ENCODE data around the gene LZIC. TPM values are rescaled to one million over a fixed set of nuclear protein-coding genes. Genes with fewer than 3 reads are reported as not detected.
A peak's percentile ranks its signal among the peaks of the same experiment; 100 is the strongest.

Gene LZIC
- total RNA-seq, 4 donors from 2014 or later, result 21.4 to 24.7 (median 23.0) TPM

GRCh38 chr1:9887070-9887469 is 56.1 kb downstream of the LZIC start:
- 90 to 93% methylated on average over 3 to 4 of the region's 4 CpGs for WGBS, 2 donors
- DNase-seq, result no peak
- Histone ChIP-seq H3K27me3 (no peaks in the 10 kb centered on the region), H3K36me3 (peaks cover 0 to 67% (median 0%) of the 10 kb centered on the region in 3 donors), H3K27ac (peak overlapping the region in 2 of 4 donors; percentile 5 to 59), H3K9me3 (no peaks in the 10 kb centered on the region), H3K4me1 (peaks cover 32 to 94% (median 41%) of the 10 kb centered on the region in 3 donors), H3K4me3 (no peak overlapping the region)
- intact Hi-C loops (cut with DNase I), result no loop called here
- no peak for TF ChIP-seq POLR2A (IDR thresholded peaks at IDR 0.05)
- TF ChIP-seq, protein P1, sequence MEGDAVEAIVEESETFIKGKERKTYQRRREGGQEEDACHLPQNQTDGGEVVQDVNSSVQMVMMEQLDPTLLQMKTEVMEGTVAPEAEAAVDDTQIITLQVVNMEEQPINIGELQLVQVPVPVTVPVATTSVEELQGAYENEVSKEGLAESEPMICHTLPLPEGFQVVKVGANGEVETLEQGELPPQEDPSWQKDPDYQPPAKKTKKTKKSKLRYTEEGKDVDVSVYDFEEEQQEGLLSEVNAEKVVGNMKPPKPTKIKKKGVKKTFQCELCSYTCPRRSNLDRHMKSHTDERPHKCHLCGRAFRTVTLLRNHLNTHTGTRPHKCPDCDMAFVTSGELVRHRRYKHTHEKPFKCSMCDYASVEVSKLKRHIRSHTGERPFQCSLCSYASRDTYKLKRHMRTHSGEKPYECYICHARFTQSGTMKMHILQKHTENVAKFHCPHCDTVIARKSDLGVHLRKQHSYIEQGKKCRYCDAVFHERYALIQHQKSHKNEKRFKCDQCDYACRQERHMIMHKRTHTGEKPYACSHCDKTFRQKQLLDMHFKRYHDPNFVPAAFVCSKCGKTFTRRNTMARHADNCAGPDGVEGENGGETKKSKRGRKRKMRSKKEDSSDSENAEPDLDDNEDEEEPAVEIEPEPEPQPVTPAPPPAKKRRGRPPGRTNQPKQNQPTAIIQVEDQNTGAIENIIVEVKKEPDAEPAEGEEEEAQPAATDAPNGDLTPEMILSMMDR (IDR thresholded peaks at IDR 0.05), result no peak

GRCh38 chr1:9886092-9886742 is 57.0 kb downstream of the LZIC start:
- Histone ChIP-seq H3K27me3 (no peaks in the 10 kb centered on the region), H3K9me3 (no peaks in the 10 kb centered on the region), H3K36me3 (peaks cover 0 to 67% (median 0%) of the 10 kb centered on the region in 3 donors), H3K4me1 (peaks cover 32 to 93% (median 36%) of the 10 kb centered on the region in 3 donors), H3K27ac (peak overlapping the region in 3 of 4 donors; percentile 9 to 59 (median 41)), H3K4me3 (no peak overlapping the region)
- intact Hi-C loops (cut with DNase I), result no loop called here
- WGBS, 2 donors, result 71 to 76% methylated on average over 11 to 16 of the region's 17 CpGs
- DNase-seq, result no peak
- TF ChIP-seq POLR2A (IDR thresholded peaks at IDR 0.05), result no peak
- TF ChIP-seq, protein P1 (IDR thresholded peaks at IDR 0.05), result no peak

DNA sequence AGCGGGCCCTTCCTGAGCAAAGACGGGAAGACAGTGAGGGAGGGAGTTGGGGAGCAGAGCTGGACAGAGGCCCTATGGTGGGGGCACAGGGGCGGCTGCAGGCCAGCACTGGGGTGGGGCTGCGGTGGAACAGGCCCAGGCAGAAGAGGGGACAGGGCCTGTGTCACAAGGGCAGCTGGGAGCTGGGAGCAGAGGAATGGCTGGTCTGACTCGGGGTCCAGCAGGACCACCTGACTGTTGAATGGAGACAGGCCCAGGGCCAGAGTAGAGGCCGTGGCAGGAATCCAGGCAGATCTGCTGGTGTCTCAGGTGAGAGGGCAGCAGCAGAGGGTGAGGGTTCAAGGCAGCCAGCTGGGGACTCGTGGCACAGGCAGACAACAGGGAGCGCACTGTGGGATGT is 58.4 kb downstream of the LZIC start:
- Histone ChIP-seq H3K36me3 (peaks cover 0 to 75% (median 0%) of the 10 kb centered on the region in 3 donors), H3K27me3 (no peaks in the 10 kb centered on the region), H3K4me1 (peaks cover 18 to 79% (median 22%) of the 10 kb centered on the region in 3 donors), H3K27ac (peak overlapping the region in 1 of 4 donors; percentile 41), H3K4me3 (no peak overlapping the region), H3K9me3 (no peaks in the 10 kb centered on the region)
- intact Hi-C loops (cut with DNase I), result no loop called here
- no peak for TF ChIP-seq POLR2A (IDR thresholded peaks at IDR 0.05)
- TF ChIP-seq, protein P1 (IDR thresholded peaks at IDR 0.05), result no peak
- DNase-seq, result no peak
- 85 to 91% methylated on average over 7 to 8 of the region's 8 CpGs for WGBS, 2 donors

GRCh38 chr1:9883585-9884449 is 59.4 kb downstream of the LZIC start:
- no peak for DNase-seq
- Histone ChIP-seq H3K4me3 (no peak overlapping the region), H3K27ac (peak overlapping the region in 1 of 4 donors; percentile 41), H3K36me3 (peaks cover 0 to 68% (median 0%) of the 10 kb centered on the region in 3 donors), H3K4me1 (peaks cover 11 to 76% (median 12%) of the 10 kb centered on the region in 3 donors), H3K9me3 (no peaks in the 10 kb centered on the region), H3K27me3 (no peaks in the 10 kb centered on the region)
- WGBS, 2 donors, result 71 to 72% methylated on average over 3 to 5 of the region's 11 CpGs
- TF ChIP-seq, protein P1 (IDR thresholded peaks at IDR 0.05), result no peak
- TF ChIP-seq POLR2A (IDR thresholded peaks at IDR 0.05), result no peak
- intact Hi-C loops (cut with DNase I), result no loop called here

- TF ChIP-seq, protein P1 (IDR thresholded peaks at IDR 0.05), result no peak
- TF ChIP-seq POLR2A (IDR thresholded peaks at IDR 0.05), result no peak
- no peak for DNase-seq
- intact Hi-C loops (cut with DNase I), result no loop called here
- WGBS, 2 donors, result 85 to 95% methylated on average over 11 of the region's 12 CpGs
- Histone ChIP-seq H3K4me1 (peaks cover 13 to 76% (median 15%) of the 10 kb centered on the region in 3 donors), H3K27ac (peak overlapping the region in 3 of 4 donors; percentile 45 to 65 (median 54)), H3K36me3 (peaks cover 0 to 59% (median 0%) of the 10 kb centered on the region in 3 donors), H3K27me3 (no peaks in the 10 kb centered on the region), H3K9me3 (no peaks in the 10 kb centered on the region), H3K4me3 (no peak overlapping the region)
Observed at GRCh38 chr1:9882945-9883303, 60.3 kb downstream of the LZIC start.

Measured in esophagus squamous epithelium (tissue), 5 donors.